Neural cell (in vitro differentiated cells): ENCODE data around the gene CDK6.

ENCODE experiments used
- EP300 ChIP-seq: fragments of 450-650 bp; conservative IDR thresholded peaks from 2 replicates; pipeline ENCODE4 v1.6.1; 2014; ENCODE audit warnings: antibody characterized with exemption, mild to moderate bottlenecking, moderate library complexity; ENCODE audit not compliant: poor library complexity, severe bottlenecking
- EZH2 ChIP-seq: fragments of 200-600, 300-800 bp; shearing (Covaris generic), sonication (generic); IDR thresholded peaks from 2 replicates; pipeline ENCODE4 v1.6.1; 2014; ENCODE audit warnings: antibody characterized with exemption, low read length, borderline replicate concordance, mild to moderate bottlenecking; ENCODE audit not compliant: insufficient read depth, poor library complexity, severe bottlenecking
- POLR2AphosphoS5 ChIP-seq: IDR thresholded peaks from 2 replicates; pipeline ENCODE4 v1.6.1; 2012
- RAD21 ChIP-seq: fragments of 450-650 bp; conservative IDR thresholded peaks from 2 replicates; pipeline ENCODE4 v1.6.1; 2014; ENCODE audit warnings: antibody characterized with exemption, mild to moderate bottlenecking, moderate library complexity
- REST ChIP-seq: IDR thresholded peaks from 2 replicates; pipeline ENCODE4 v1.6.1; 2012; ENCODE audit warnings: borderline replicate concordance
- TAF1 ChIP-seq: IDR thresholded peaks from 2 replicates; pipeline ENCODE4 v1.6.1; 2012; ENCODE audit warnings: low read depth
- TF ChIP-seq, protein P1 (sequence below): fragments of 450-650 bp; IDR thresholded peaks from 2 replicates; pipeline ENCODE4 v1.5.1; 2014; ENCODE audit warnings: antibody characterized with exemption, mild to moderate bottlenecking, moderate library complexity; ENCODE audit not compliant: poor library complexity, severe bottlenecking

DNA sequence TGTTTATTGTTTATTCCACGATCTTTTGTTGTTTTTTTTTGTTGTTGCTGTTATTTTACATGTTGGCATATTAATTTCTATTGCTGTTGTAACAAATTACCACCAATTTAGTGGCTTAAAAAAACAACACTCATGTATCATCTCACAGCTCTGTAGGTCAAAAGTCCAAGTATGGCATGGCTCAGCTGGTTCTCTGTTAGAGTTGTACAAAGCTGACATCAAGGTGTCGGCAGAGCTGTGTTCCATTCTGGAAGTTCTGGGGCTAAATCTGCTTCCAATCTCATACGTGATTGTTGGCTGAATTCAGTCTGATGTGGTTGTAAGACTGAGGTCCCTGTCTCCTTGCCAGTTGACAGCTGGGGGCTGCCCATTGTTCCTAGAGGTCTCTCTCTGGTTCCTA, 186.0 kb downstream of the CDK6 start:
- TF ChIP-seq, protein P1, sequence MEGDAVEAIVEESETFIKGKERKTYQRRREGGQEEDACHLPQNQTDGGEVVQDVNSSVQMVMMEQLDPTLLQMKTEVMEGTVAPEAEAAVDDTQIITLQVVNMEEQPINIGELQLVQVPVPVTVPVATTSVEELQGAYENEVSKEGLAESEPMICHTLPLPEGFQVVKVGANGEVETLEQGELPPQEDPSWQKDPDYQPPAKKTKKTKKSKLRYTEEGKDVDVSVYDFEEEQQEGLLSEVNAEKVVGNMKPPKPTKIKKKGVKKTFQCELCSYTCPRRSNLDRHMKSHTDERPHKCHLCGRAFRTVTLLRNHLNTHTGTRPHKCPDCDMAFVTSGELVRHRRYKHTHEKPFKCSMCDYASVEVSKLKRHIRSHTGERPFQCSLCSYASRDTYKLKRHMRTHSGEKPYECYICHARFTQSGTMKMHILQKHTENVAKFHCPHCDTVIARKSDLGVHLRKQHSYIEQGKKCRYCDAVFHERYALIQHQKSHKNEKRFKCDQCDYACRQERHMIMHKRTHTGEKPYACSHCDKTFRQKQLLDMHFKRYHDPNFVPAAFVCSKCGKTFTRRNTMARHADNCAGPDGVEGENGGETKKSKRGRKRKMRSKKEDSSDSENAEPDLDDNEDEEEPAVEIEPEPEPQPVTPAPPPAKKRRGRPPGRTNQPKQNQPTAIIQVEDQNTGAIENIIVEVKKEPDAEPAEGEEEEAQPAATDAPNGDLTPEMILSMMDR: no peak
- no peak for TF ChIP-seq EZH2
- TF ChIP-seq REST: no peak
- TF ChIP-seq RAD21: no peak
- no peak for TF ChIP-seq EP300
- no peak for TF ChIP-seq POLR2AphosphoS5
- no peak for TF ChIP-seq TAF1
